PFSK-1 (cell line): ENCODE data around the gene ZDHHC14.

ENCODE experiments used
- POLR2AphosphoS5 ChIP-seq: IDR thresholded peaks from 2 replicates; pipeline ENCODE4 v1.6.1; 2012; ENCODE audit warnings: low read depth, mild to moderate bottlenecking, control low read depth, low read length, moderate library complexity
- TF ChIP-seq, protein P1 (sequence below), 2 experiments: IDR thresholded peaks; 2 replicates each; pipeline versions ENCODE4 v1.6.1 to v1.8.0; 2011 to 2012; ENCODE audit warnings: low read depth in 2 of 2, low read length in 2 of 2, control low read depth in 1 of 2, inconsistent platforms in 1 of 2, mild to moderate bottlenecking in 1 of 2, moderate library complexity in 1 of 2; ENCODE audit not compliant: insufficient read depth in 1 of 2

DNA sequence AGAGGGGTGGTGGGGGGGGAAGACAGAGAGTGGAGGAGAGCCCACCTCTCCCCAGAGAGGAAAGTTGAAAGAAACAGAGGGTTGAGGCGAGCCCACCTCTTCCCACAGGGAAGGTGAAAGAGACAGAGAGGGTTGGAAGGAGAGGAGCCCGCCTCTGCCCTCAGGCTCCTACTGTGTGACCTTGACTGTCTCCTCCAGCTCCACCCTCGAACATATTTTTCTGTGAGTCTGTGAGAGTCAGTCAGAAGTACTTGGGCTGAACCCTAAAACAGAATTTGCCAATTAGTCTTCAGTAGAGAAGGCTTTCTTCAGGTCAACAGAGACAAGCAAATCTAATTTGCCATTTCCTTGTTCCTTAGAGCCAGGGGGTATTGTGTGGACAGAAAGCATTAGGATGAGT is 288.3 kb downstream of the ZDHHC14 start:
- TF ChIP-seq POLR2AphosphoS5, result no peak
- TF ChIP-seq, protein P1, sequence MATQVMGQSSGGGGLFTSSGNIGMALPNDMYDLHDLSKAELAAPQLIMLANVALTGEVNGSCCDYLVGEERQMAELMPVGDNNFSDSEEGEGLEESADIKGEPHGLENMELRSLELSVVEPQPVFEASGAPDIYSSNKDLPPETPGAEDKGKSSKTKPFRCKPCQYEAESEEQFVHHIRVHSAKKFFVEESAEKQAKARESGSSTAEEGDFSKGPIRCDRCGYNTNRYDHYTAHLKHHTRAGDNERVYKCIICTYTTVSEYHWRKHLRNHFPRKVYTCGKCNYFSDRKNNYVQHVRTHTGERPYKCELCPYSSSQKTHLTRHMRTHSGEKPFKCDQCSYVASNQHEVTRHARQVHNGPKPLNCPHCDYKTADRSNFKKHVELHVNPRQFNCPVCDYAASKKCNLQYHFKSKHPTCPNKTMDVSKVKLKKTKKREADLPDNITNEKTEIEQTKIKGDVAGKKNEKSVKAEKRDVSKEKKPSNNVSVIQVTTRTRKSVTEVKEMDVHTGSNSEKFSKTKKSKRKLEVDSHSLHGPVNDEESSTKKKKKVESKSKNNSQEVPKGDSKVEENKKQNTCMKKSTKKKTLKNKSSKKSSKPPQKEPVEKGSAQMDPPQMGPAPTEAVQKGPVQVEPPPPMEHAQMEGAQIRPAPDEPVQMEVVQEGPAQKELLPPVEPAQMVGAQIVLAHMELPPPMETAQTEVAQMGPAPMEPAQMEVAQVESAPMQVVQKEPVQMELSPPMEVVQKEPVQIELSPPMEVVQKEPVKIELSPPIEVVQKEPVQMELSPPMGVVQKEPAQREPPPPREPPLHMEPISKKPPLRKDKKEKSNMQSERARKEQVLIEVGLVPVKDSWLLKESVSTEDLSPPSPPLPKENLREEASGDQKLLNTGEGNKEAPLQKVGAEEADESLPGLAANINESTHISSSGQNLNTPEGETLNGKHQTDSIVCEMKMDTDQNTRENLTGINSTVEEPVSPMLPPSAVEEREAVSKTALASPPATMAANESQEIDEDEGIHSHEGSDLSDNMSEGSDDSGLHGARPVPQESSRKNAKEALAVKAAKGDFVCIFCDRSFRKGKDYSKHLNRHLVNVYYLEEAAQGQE (IDR thresholded peaks at IDR 0.05; ENCODE audit: insufficient read depth in 1 of 2, low read depth in 2 of 2, low read length in 2 of 2), result no peak
